GM18511 (cell line): ENCODE results near the gene PKD1L1.
"Not testable (repeated sequence)": the region's sequence is repeated elsewhere in the genome, so short reads cannot be mapped to it uniquely, and the experiment has no call there.

Experiments used
- ATAC-seq: cut with Tn5 transposase; IDR thresholded peaks from one replicate; pipeline ENCODE4 v1.9.1; 2021; ENCODE audit warnings: mild to moderate bottlenecking, moderate library complexity; ENCODE audit not compliant: unreplicated experiment

The PKD1L1 gene, protein sequence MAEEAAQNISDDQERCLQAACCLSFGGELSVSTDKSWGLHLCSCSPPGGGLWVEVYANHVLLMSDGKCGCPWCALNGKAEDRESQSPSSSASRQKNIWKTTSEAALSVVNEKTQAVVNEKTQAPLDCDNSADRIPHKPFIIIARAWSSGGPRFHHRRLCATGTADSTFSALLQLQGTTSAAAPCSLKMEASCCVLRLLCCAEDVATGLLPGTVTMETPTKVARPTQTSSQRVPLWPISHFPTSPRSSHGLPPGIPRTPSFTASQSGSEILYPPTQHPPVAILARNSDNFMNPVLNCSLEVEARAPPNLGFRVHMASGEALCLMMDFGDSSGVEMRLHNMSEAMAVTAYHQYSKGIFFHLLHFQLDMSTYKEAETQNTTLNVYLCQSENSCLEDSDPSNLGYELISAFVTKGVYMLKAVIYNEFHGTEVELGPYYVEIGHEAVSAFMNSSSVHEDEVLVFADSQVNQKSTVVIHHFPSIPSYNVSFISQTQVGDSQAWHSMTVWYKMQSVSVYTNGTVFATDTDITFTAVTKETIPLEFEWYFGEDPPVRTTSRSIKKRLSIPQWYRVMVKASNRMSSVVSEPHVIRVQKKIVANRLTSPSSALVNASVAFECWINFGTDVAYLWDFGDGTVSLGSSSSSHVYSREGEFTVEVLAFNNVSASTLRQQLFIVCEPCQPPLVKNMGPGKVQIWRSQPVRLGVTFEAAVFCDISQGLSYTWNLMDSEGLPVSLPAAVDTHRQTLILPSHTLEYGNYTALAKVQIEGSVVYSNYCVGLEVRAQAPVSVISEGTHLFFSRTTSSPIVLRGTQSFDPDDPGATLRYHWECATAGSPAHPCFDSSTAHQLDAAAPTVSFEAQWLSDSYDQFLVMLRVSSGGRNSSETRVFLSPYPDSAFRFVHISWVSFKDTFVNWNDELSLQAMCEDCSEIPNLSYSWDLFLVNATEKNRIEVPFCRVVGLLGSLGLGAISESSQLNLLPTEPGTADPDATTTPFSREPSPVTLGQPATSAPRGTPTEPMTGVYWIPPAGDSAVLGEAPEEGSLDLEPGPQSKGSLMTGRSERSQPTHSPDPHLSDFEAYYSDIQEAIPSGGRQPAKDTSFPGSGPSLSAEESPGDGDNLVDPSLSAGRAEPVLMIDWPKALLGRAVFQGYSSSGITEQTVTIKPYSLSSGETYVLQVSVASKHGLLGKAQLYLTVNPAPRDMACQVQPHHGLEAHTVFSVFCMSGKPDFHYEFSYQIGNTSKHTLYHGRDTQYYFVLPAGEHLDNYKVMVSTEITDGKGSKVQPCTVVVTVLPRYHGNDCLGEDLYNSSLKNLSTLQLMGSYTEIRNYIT (N-terminal part only)

GRCh38 chr7:47948141-47948790 is at the start of gene PKD1L1:
TSS of gene PKD1L1 (minus strand) at chr7:47948466. CDS start at chr7:47948440, 26 bp downstream.
- ATAC-seq, result no peak

DNA sequence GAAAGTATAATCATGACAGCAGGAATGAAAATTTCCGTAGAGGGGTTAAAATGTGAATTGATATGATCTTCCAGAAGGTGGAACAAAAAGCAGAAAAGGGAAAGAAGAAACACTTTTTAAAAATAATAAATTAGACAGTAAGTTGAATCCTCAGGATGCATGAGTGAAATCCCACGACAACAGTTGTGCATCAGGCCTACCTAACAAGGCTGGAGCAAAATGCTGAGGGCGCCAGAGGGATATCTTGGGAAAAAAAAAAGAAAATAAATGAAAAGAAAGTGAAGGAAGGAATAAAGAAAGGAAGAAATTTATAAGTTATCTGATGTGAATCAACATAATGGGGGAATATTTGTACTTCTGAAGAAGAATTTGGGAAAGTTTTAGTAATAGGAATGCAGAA is 44.2 kb upstream of the PKD1L1 start:
- no peak for ATAC-seq

DNA sequence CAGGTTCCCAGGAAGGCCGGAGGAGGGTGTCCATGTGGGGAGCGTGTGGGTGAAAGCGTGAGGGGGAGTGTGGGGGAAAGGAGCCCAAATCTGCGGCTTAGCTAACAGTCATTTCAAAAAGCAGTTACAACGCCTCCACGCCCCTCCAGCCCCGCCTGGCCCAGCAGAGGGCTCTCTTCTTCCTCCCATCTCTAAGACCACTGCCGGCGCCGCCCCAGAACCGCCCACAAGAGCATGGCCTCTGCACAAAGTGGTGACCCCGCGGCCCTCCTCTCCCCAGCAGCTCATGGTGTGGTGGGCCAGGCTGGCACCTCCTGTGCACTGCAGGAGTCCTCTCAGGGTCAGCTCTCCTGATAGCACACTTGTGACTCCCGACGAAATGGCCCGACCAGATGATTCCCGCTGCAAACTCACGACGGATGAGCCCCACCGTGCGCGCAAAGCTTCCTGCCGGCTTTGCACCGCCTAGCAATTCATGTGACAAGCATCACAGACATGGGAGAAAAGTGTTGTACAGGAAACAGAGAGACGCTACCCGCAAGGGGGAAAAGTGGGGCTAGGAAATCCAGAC is 43.6 kb upstream of the PKD1L1 start:
- peak; percentile 100 for ATAC-seq

- no peak for ATAC-seq
These were observed 43.0 kb upstream of the PKD1L1 start for GRCh38 chr7:47991270-47991669.

DNA sequence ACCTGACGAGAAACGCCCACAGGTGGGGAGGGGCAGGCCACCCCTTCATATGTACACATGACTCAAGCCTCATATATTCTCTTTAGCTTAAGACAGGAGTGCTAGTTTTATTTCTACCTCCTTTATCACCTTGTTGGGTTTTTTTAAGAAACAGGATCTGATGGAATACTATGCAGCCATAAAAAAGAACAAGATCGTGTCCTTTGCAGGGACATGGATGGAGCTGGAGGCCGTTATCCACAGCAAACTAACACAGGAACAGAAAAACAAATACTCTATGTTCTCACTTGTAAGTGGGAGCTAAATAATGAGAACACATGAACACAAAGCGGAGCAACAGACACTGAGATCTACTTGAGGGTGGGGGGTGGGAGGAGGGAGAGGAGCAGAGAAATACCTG is 42.3 kb upstream of the PKD1L1 start:
- no peak for ATAC-seq

GRCh38 chr7:47989607-47990400 is 41.5 kb upstream of the PKD1L1 start:
- not testable (repeated sequence) for ATAC-seq

GRCh38 chr7:47988496-47989386 is 40.5 kb upstream of the PKD1L1 start:
- ATAC-seq, result no peak

GRCh38 chr7:47982610-47983009 is 34.3 kb upstream of the PKD1L1 start:
- no peak for ATAC-seq

DNA sequence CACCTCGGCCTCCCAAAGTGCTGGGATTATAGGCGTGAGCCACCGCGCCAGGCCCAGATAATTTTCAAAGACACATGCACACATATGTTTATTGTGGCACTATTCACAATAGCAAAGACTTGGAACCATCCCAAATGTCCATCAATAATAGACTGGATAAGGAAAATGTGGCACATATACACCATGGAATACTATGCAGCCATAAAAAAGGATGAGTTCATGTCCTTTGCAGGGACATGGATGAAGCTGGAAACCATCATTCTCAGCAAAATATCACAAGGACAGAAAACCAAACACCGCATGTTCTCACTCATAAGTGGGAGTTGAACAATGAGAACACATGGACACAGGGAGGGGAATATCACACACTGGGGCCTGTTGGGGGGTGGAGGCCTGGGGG is 32.4 kb upstream of the PKD1L1 start:
- ATAC-seq, result not testable (repeated sequence)

GRCh38 chr7:47979832-47980181 is 31.5 kb upstream of the PKD1L1 start:
- ATAC-seq, result no peak

DNA sequence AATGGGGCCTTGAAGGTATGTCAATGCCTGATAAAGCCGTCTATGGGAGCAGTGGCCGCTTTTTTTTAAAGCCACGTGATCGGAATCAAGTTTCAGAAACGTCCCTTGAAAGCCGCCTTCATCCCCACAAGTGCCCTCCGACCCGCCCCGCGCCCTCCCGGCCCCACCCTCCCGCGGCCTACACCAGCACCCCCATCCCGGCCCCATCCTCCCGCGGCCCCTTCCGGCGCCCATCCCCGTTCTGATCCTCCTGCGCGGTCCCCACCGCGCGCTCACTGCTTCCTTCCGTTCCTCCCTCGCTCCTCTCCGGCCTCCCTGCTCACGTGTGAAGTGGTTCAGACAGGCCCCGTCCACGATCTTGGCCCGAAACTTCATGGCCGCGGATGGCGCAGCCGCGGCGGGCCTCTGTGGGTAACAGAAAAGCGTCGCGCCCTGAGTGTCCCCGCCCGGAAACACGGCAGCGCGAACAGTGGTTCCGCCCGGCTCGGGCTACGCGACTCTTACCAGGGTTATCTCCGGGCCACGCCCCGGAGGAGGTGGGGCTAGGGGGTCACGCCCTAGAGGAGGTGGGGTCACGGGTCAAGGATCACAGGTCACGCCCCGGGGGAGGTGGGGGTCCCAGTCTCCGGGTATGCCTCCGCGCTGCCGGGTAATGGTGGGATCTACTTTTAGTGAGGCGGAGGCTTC is 31.0 kb upstream of the PKD1L1 start, which contains the start of gene HUS1:
HUS1 (minus strand) TSS at position 471 of the 687 bp plus-strand sequence; CDS start at position 375, 96 bp downstream.
- peak; percentile 99 for ATAC-seq

- ATAC-seq, result no peak
These were observed 30.5 kb upstream of the PKD1L1 start for GRCh38 chr7:47978790-47979144.

DNA sequence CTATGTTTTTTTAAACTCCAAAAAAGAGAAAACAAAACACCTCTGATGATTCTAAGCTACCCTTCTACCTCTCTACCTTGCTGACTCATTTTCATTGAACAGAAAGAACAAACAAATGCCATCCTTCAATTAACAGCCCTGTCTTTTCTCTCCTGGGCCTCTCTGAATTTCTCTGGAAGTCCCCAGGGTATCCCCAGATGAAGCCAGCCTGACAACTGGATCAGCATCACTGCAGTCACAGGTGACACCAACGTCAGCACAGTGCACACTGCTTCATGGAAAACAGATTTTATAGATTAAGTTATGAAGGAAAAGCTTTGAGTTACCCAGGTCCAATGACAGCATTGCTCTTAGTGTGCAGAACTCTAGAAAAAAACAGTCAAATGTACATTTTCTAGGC is 25.5 kb upstream of the PKD1L1 start:
- ATAC-seq, result no peak

DNA sequence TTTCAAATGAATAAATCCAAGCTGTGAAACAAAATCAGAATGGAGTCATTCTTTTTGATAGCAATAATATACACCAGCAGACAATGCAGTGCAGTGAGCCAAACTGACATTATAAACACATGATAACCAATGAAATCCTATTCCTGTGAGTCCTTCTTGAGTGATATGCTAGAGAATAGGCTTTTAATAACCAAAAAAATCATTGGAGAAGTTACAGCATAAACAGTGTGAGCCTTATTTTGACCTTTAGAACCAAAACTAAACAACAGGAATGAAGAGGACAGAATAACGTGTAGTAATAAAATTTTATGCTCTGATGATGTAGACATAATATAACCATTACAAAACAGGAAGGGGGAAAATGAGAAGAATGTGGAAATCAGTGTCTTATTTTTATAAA is 22.5 kb upstream of the PKD1L1 start:
- ATAC-seq, result no peak

- ATAC-seq, result peak; percentile 85
These were observed 20.8 kb upstream of the PKD1L1 start for GRCh38 chr7:47968847-47969774.

- ATAC-seq, result no peak
These were observed 19.4 kb upstream of the PKD1L1 start for GRCh38 chr7:47967708-47968107.

DNA sequence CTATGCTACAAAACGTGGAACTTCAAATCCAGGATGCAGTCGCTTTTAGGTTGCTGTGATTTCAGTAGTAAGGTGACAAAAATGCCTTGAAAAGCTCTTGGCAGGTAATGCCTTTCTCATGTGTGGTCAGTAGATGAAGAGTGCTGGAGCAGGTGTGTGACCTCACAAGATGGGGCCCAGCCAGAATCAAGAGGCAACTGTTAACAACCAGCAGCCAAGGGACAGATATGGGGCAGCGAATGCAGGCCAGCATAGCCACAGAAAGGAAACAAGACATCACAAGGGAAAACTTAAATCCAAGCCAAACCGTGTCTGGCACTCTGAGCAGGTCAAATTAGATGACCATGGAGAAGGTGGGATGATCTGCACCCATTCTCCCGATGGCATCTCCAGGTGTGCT is 18.9 kb upstream of the PKD1L1 start:
- ATAC-seq, result no peak
